ENCODE results near the gene VPS26B.

GRCh38 chr11:134278356-134278755, 53.9 kb downstream of the VPS26B start:
- no peak for TF ChIP-seq TCF12 (IDR thresholded peaks at IDR 0.05; ENCODE audit: low read depth)
- TF ChIP-seq EP300 (IDR thresholded peaks at IDR 0.05; ENCODE audit: borderline replicate concordance): no peak
- TF ChIP-seq CEBPB (IDR thresholded peaks at IDR 0.05): no peak
- TF ChIP-seq RAD21 (IDR thresholded peaks at IDR 0.05; ENCODE audit: low read depth): no peak
- TF ChIP-seq ZBTB7A (IDR thresholded peaks at IDR 0.05; ENCODE audit: low read depth): no peak
- no peak for TF ChIP-seq CREB1 (IDR thresholded peaks at IDR 0.05; ENCODE audit: low read depth)
- TF ChIP-seq TEAD4 (IDR thresholded peaks at IDR 0.05): no peak
- TF ChIP-seq NFIC (IDR thresholded peaks at IDR 0.05): no peak
- no peak for TF ChIP-seq REST (IDR thresholded peaks at IDR 0.05; ENCODE audit: low read depth)
- no peak for TF ChIP-seq MAX (IDR thresholded peaks at IDR 0.05)
- TF ChIP-seq YY1 (IDR thresholded peaks at IDR 0.05; ENCODE audit: low read depth): no peak
- TF ChIP-seq USF1 (IDR thresholded peaks at IDR 0.05): no peak
- no peak for TF ChIP-seq EGR1 (IDR thresholded peaks at IDR 0.05)

Data from Ishikawa (cell line).